ENCODE results near the gene TAF15. TPM values are rescaled to one million over a fixed set of nuclear protein-coding genes. Genes with fewer than 3 reads are reported as not detected.

TAF15 gene
- total RNA-seq, 4 donors from 2014 or later: 51.1 to 119 (median 90.1) TPM

DNA sequence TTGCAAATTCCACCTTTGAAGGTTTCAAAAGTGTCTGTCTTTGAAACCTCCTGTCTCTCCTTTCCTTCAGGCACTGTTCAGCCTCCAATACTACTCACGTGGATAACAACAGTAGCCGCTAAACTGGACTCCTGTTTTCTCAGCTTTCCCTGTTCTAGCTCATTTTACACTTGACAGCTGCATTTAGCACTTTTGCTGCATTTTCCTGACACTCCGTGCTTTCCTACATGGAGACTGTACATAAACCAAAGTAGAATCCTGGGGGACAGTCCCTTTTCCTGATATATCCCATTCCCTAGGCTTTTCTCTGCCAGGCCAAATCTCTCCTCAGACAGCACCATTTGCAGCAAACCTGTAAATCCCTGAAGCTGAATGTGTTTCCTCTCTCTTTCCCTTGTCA lies 67.2 kb downstream of the TAF15 start:
- Histone ChIP-seq H3K4me1 (peaks cover 0 to under 1% (median 0%) of the 10 kb centered on the region in 4 donors), H3K27ac (peak overlapping the region; percentile 5 to 45 (median 6)), H3K4me3 (peak overlapping the region in 1 of 4 donors; percentile 38), H3K9me3 (no peaks in the 10 kb centered on the region), H3K27me3 (no peaks in the 10 kb centered on the region), H3K36me3 (no peaks in the 10 kb centered on the region)
- TF ChIP-seq, protein P1, sequence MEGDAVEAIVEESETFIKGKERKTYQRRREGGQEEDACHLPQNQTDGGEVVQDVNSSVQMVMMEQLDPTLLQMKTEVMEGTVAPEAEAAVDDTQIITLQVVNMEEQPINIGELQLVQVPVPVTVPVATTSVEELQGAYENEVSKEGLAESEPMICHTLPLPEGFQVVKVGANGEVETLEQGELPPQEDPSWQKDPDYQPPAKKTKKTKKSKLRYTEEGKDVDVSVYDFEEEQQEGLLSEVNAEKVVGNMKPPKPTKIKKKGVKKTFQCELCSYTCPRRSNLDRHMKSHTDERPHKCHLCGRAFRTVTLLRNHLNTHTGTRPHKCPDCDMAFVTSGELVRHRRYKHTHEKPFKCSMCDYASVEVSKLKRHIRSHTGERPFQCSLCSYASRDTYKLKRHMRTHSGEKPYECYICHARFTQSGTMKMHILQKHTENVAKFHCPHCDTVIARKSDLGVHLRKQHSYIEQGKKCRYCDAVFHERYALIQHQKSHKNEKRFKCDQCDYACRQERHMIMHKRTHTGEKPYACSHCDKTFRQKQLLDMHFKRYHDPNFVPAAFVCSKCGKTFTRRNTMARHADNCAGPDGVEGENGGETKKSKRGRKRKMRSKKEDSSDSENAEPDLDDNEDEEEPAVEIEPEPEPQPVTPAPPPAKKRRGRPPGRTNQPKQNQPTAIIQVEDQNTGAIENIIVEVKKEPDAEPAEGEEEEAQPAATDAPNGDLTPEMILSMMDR (IDR thresholded peaks at IDR 0.05): no peak
- no peak for TF ChIP-seq POLR2A (IDR thresholded peaks at IDR 0.05)
- DNase-seq: no peak

DNA sequence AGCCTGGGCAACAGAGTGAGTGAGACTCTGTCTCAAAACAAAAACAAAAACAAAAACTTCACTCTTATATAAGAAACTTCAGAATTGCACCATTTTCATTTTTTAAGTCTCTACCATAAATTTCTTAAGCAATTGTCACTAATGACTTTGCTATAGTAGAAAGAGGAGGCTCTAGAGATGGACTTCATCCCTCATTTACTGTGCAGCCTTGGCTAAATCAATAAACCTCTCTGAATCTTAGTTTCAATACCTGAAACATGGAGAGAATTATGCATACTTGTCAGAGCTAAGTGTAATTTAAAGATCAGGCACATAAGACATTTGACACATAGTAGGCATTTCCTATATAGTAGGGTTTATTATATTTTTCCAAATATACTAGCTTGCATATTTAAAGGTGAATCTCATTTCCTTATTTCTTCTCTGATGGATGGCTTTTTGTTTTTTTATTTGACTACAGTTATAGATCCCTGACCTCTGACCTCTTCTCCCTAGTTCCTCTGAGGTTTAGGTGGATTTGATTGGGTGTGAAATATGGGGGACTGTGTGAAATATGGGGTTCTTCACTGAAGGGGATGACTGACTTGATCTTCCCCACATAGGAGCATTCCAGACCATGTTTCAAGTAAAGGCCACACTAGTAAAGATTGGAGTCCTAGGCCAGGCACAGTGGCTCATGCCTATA lies 68.2 kb downstream of the TAF15 start:
- no peak overlapping the region for H3K27ac ChIP-seq
- TF ChIP-seq, protein P1 (IDR thresholded peaks at IDR 0.05): no peak
- TF ChIP-seq POLR2A (IDR thresholded peaks at IDR 0.05): no peak
- DNase-seq: no peak
- no peaks in the 10 kb centered on the region for H3K9me3 ChIP-seq
- no peaks in the 10 kb centered on the region for H3K36me3 ChIP-seq
- no peaks in the 10 kb centered on the region for H3K27me3 ChIP-seq
- no peaks in the 10 kb centered on the region for H3K4me1 ChIP-seq
- peak overlapping the region in 1 of 4 donors; percentile 38 for H3K4me3 ChIP-seq

DNA sequence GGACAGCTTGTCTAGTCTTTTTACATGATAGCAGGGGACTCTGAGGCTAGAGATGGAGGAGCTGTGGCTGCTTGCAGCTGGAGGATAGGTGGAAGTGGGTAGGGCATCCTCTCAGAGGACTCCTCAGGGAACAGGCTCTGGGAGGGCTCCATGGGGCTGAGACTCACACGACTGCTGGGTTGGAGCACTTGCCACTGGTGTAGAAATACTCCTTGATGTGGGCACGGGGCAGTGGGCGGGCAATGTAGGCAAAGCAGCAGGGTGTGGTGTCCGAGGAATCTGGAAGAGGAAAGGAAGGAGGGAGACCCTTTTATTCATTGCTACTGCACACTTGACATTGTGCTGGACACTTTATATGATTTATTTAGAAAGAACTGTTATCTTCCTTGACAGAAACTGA lies 69.1 kb downstream of the TAF15 start:
- DNase-seq: no peak
- Histone ChIP-seq H3K4me3 (peak overlapping the region in 3 of 4 donors; percentile 24 to 38 (median 33)), H3K27me3 (no peaks in the 10 kb centered on the region), H3K9me3 (no peaks in the 10 kb centered on the region), H3K36me3 (no peaks in the 10 kb centered on the region), H3K4me1 (no peaks in the 10 kb centered on the region), H3K27ac (peak overlapping the region; percentile 5 to 62 (median 33))
- TF ChIP-seq POLR2A (IDR thresholded peaks at IDR 0.05): no peak
- TF ChIP-seq, protein P1 (IDR thresholded peaks at IDR 0.05): no peak

DNA sequence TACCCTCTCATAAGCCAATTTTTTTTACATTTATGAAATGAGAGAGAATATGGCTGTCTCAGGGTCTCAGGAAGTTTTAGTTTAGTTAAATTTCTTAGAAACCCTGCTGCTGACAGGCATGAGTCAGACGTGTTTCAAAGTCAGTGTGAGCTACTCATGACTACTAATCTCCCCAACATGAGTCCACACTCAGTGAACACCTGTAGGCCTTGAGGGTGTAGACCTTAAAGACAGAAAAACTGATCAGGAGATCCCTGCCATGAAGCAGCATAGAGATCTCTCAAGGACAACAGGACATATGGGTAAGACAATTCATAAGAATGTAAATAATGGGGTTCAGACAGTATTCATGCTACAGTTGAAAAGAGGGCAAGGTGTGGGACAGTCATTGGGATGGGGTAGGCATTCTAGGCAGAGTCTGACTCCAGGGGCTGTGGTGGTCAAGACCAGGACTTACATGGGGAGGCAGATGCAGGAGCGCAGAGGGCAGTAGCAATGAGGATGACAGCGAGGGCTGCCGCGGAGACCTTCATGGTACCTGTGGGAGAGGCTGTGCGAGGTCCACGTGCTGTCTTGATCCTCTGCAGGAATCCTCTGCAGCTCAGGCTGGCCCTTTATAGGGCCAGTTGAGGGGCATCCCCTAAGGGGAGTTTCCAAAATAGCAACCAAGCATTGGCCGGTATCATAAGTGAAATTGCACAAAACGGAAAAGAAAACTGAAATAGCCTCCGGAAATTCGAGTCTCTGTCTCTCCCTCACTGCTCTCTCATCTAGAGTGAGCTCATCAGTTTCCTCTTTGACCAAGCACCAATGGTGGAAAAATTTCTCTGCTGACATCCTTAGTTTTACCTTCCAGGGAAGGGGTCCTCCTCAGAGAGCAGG lies 70.7 kb downstream of the TAF15 start, which contains the start of gene CCL5:
Gene CCL5 (minus strand): TSS at position 588 of the 882 bp plus-strand sequence.
- Histone ChIP-seq H3K4me1 (no peaks in the 10 kb centered on the region), H3K27me3 (no peaks in the 10 kb centered on the region), H3K4me3 (peak within 1 kb of the TSS; percentile 24 to 42 (median 34)), H3K36me3 (no peaks in the 10 kb centered on the region), H3K27ac (peak within 1 kb of the TSS; percentile 33 to 77 (median 54)), H3K9me3 (no peaks in the 10 kb centered on the region)
- peak in 2 of 3 donors; percentile 46 to 72 for DNase-seq
- TF ChIP-seq POLR2A (IDR thresholded peaks at IDR 0.05): peak; percentile 52 to 59
- TF ChIP-seq, protein P1 (IDR thresholded peaks at IDR 0.05): no peak

GRCh38 chr17:35889241-35889640 lies 80.0 kb downstream of the TAF15 start:
- Histone ChIP-seq H3K27me3 (no peaks in the 10 kb centered on the region), H3K36me3 (no peaks in the 10 kb centered on the region), H3K9me3 (no peaks in the 10 kb centered on the region), H3K4me1 (no peaks in the 10 kb centered on the region), H3K4me3 (no peak overlapping the region), H3K27ac (peak overlapping the region; percentile 27 to 56 (median 42))
- TF ChIP-seq POLR2A (IDR thresholded peaks at IDR 0.05): no peak
- TF ChIP-seq, protein P1 (IDR thresholded peaks at IDR 0.05): no peak
- no peak for DNase-seq

Data from Peyer's patch (tissue), 4 donors.